ENCODE measurements around the gene RIPOR2.

Gene RIPOR2

DNA sequence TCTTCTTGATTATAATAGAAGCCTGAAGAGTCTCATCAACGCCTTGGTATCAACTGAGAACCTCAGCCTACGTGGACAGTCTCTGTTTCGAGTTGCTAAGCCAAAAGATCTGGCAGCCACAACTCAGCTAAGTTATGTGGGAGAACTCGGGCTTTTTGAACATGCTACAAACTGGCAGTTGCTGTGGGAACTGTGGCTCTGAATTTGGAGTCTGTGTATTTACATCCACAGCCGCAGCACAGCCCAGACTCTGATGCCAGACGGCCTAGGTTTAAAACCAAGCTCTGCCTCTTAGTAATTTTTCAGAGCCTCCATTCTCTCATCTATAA lies 35.8 kb downstream of the RIPOR2 start:
- TF ChIP-seq, protein P1, sequence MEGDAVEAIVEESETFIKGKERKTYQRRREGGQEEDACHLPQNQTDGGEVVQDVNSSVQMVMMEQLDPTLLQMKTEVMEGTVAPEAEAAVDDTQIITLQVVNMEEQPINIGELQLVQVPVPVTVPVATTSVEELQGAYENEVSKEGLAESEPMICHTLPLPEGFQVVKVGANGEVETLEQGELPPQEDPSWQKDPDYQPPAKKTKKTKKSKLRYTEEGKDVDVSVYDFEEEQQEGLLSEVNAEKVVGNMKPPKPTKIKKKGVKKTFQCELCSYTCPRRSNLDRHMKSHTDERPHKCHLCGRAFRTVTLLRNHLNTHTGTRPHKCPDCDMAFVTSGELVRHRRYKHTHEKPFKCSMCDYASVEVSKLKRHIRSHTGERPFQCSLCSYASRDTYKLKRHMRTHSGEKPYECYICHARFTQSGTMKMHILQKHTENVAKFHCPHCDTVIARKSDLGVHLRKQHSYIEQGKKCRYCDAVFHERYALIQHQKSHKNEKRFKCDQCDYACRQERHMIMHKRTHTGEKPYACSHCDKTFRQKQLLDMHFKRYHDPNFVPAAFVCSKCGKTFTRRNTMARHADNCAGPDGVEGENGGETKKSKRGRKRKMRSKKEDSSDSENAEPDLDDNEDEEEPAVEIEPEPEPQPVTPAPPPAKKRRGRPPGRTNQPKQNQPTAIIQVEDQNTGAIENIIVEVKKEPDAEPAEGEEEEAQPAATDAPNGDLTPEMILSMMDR (conservative IDR thresholded peaks at IDR 0.05) = no peak
- H3K27ac ChIP-seq = no peak overlapping the region

DNA sequence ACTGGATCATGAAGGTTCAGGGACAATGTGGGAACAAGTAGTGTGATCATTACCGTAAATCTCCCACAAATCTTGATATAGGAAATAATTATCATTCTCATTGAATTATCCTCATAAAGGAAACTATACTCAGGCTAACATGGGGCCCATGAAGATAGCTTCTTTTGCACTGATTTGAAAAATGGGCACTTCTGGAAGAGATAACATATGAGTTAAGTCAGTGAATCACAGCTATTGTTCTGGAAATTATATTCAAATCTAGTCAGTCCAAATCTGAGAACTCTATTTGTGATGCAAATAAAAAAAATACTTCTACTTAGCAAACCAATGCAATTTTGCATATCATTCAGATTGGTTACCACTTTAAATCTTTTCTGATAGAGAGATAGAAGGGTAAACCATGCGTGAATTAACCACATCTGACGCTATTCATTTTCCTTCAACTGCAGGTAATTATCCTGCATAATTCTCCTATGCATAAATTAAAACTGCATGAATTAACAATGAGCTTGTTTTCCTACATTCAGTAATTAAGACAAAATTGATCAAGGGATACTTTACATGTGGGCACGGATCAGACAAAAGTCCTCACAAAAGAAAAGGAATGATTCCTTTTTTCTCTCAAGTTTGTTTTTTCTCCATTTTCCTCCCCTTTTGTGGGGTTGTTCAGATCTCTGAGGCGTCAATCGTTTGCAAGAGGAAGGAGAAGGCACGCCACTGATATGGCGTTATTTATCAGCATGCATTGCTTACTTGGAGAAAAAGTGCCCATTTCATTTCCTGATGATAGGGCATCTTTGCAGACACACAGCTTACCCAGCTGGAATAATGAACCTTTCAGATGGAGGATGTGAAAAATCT lies 36.4 kb downstream of the RIPOR2 start:
- H3K27ac ChIP-seq = no peak overlapping the region
- TF ChIP-seq, protein P1 (conservative IDR thresholded peaks at IDR 0.05) = no peak

DNA sequence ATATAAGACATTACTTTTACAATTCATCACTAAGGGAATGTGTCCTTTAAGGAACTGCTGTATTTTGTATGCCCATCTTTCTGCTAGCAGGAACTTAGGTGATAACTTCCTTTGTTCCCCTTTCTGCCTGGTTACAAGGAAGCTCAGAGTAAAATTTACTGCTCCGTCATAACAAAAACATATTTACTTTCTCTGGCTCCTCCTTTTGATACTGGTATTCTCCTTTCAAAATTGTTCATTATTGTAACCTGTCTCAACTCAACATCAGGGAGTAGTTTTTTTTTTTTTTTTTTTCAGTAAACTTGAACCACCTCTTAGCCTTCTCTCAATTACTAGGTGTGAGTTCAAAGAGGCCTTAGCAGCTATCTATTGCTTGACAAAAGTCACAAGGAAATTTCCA lies 37.1 kb downstream of the RIPOR2 start:
- TF ChIP-seq, protein P1 (conservative IDR thresholded peaks at IDR 0.05) = no peak
- H3K27ac ChIP-seq = no peak overlapping the region

DNA sequence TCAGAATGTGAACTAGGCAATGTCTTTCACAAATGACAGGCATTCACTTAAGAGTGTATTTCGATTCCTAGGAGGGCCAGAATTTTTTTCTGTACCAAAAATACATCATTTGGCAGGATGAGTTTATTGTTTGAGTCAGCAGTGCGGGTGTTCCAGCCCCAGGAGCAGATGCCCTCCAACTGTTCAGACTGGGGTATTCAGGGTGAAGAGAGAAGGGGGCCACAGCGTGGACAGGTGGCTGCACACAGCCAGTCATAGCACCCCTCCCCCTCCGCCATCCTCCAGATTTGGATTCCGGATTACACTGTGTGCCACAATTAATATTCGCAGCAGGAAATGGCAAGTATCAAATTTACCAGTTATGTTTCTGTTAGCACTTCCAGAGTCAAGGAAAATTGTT lies 38.6 kb downstream of the RIPOR2 start:
- TF ChIP-seq, protein P1 (conservative IDR thresholded peaks at IDR 0.05) = no peak
- H3K27ac ChIP-seq = no peak overlapping the region

DNA sequence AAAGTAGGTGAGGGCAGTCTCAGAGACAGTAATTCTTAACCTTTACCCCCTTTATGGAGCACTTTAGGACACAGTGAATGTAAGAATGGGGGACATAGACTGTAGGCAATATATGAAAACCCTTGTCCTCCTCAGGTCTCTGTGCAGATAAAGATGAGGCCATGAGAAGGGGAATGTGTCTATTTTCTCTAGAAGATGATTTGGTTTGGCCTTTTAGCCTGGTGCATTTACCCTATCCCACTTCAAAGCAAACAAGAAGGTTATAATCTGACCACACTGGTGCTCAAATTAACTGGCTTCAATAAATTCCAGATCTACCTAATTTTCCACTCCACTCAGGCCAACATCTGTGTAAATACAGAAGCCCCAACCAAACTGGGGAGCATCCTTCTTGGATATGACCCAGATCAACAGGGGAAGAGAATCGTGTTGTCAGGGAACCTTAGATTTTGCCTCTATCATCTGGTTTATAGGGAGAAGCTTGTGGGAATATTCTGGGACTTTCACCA lies 42.4 kb downstream of the RIPOR2 start:
- no peak overlapping the region for H3K27ac ChIP-seq
- TF ChIP-seq, protein P1 (conservative IDR thresholded peaks at IDR 0.05) = no peak

DNA sequence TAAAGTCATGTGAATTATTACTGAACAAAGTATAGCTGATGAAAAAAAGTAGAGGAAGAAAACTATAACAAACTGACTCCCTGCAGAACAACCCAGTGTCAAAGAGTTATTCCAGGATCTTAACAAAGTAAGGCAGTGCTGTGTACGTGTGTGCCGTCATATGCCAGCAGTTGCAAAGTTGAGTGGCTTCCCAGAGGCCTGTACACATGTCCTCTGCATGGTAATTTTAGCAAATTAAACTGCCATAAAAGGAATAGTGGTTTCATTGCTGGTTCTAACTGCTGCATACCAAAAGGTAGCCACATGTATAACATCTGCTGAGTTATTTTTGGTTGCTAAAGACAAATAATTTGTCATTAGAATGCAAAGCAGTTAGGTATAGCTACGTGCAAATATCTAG lies 44.8 kb downstream of the RIPOR2 start:
- TF ChIP-seq, protein P1 (conservative IDR thresholded peaks at IDR 0.05) = no peak
- no peak overlapping the region for H3K27ac ChIP-seq

DNA sequence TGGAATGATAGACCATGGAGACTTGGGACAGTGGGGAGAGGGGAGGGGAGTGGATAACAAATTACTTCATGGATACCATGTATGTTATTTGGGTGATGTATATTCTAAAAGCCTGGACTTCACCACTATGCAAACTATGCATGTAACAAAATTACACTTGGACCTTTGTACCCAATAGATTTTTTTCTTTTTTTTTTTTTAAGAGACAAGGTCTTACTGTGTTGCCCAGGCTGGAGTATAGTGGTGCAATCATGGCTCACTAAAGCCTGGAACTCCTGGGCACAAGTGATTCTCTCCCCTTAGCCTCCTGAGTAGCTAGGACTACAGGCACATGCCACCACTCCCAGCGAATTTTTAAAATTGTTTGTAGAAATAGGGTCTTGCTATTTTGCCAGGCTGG lies 45.3 kb downstream of the RIPOR2 start:
- TF ChIP-seq, protein P1 (conservative IDR thresholded peaks at IDR 0.05) = no peak
- no peak overlapping the region for H3K27ac ChIP-seq

Data from VCaP (cell line).